WI38 (cell line): Measurements from ENCODE around the gene MAPK1IP1L.

Experiments used
- H3K4me3 ChIP-seq: 2 replicates; pipeline ENCODE4 v1.5.1; 2011; ENCODE audit warnings: low read depth, mild to moderate bottlenecking, control low read depth, low read length
- CTCF ChIP-seq: IDR thresholded peaks from 2 replicates; pipeline ENCODE4 v1.5.1; 2012; ENCODE audit warnings: low read depth, mild to moderate bottlenecking, control low read depth, low read length

MAPK1IP1L gene

DNA sequence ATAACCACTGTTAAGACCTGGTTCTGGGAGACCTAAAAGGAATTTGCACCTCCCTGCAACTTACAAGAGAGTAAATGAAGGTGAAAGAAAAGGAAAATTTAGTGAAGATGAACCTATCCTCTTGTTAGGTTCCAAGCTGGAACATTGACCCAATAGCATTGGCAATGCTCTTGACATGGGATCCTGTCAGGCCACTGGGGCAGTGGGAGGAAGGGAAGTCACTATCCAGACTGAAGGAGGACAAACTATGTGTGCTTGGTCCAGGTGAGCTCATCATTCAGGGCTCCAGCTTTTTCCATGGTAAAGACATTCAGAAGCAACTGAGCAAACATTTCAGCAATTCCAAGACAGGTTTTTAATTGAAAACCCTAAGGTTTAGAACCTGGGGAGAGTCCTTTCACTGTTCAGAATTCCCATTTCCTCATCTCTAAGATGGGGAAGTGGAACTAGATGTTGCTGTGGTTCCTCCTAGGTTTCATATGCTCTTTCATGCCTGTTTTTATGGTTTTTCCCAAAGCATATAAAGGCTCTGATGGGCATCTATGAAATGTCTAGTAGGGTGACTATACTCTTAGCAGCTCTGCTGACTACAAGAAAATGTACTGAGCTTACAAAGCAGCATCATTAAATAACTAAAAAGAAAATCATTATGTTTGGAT, 33.1 kb downstream of the MAPK1IP1L start:
- H3K4me3 ChIP-seq, result no peak overlapping the region
- no peak for TF ChIP-seq CTCF

DNA sequence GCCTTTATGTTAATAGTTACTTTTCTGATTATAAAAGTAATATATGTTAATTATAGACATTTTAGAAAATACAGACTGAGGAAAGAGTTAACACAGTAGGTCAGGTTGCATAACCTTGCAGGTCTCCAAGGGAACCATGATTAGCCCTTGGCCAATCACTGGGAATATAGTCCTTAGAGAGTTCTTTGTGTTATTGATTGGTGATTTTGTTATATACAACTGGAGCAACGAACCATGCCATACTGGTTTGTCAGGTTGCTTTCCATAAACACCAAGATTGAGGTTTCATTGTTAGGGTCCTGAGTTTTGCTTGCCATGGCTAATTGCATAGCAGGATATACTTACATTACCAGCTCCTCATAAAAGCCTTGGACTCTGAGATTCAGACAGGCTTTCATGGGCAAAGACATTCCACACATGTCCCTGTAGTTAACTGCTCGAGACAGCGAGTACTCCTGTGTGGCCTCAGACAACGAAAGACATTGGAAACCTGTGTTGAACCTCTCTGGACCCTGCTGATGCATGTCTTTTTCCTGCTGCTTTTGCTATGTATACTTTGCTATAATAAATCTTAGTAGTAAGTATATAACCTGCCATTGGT, 33.7 kb downstream of the MAPK1IP1L start:
- TF ChIP-seq CTCF, result no peak
- no peak overlapping the region for H3K4me3 ChIP-seq

- H3K4me3 ChIP-seq, result no peak overlapping the region
- no peak for TF ChIP-seq CTCF
These were observed 35.5 kb downstream of the MAPK1IP1L start for GRCh38 chr14:55086938-55087337.

DNA sequence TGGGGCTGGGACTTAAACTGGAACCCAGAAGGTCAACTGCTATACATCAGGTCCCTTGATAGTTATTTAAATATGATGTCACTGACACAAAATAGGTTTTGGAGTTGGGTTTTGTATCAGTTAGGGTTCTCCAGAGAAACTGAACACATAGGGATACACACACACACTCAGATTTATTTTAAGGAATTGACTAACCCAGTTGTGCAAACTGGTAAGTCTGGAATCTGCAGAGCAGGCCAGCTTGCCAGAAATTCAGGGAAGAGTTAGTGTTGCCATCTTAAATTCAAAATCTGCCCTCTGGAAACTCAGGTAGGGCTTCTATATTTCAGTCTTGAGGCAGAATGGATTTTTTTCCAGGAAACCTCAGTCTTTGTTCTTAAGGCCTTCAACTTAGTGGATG, 36.9 kb downstream of the MAPK1IP1L start:
- no peak for TF ChIP-seq CTCF
- H3K4me3 ChIP-seq, result no peak overlapping the region

- H3K4me3 ChIP-seq, result no peak overlapping the region
- TF ChIP-seq CTCF, result no peak
These were observed 40.9 kb downstream of the MAPK1IP1L start for GRCh38 chr14:55092341-55092740.

DNA sequence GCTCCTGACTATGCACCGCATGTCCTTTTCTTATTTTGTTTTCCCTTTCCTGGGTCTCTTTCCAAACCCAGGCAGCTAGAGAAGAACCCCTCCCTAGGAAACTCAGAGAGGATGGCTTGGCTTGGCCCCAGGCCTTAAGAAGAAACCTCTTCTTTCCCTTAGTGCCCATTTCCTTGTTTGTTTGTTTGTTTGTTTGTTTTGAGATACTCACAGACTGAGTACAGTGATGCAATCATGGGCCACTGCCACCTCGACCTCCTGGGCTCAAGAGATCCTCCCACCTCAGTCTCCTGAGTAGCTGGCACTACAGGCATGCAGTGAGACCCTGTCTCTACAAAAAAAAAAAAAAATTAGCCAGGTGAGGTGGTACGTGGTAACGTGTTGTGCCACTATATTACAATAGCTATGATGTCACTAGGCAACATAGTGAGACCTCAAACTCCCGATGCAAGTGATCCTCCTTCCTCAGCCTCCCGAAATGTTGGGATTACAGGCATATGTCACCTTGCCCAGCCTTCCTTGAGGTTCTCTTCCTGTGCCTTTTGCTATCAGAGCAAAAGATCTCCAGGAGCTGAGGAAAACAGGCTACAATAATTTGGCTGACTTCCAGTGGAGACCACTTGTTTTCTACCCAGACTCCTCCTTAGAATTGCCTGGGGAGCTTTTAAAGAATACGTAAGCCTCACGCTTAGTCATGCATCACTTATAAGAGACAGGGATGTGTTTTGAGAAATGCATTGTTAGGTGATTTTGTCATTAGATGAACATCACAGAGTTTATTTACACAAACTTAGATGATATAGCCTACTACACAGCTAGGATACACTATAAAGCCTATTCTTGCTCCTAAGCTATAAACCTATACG, 43.1 kb downstream of the MAPK1IP1L start:
- no peak for TF ChIP-seq CTCF
- H3K4me3 ChIP-seq, result no peak overlapping the region
